Measurements from ENCODE around the gene CLEC4D. TPM values are rescaled to one million over a fixed set of nuclear protein-coding genes. Genes with fewer than 3 reads are reported as not detected.
"Not testable (repeated sequence)": the region's sequence is repeated elsewhere in the genome, so short reads cannot be mapped to it uniquely, and the experiment has no call there.

Gene CLEC4D
- total RNA-seq, 1 donor from 2014 or later: 0.11 TPM

GRCh38 chr12:8566052-8566451 lies 52.7 kb downstream of the CLEC4D start:
- DNase-seq (ENCODE audit: missing footprints); ATAC-seq; intact Hi-C loops (cut with DNase I): not testable (repeated sequence)

DNA sequence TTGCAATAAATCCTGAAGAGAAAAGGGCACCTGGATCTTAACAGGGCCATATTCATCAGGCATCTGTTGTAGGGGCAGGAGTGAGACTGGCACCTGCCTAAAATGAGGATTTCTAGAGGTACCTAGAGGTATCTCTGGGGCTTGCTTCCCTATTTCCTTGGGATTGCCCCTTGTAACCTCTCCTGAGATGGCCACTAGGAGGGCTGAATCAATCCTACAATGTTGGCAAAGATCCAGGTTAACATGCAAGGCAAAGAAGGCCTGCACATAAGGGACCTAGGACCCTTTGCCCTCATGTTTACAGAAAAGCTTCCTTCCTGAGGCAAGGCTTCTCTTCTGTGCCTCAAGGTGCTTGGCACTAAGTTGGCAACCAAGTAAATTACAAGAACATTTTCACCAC lies 53.2 kb downstream of the CLEC4D start:
- DNase-seq (ENCODE audit: missing footprints): no peak
- intact Hi-C loops (cut with DNase I): no loop called here
- ATAC-seq: no peak

Other genes with a start within 250 kb of the CLEC4D start
- not detected for gene CLEC6A, start 57.5 kb upstream of the CLEC4D start, total RNA-seq
- 1.4 TPM for gene CLEC4E, start 27.4 kb downstream of the CLEC4D start, total RNA-seq
- gene AICDA, start 99.4 kb downstream of the CLEC4D start, total RNA-seq: 0.08 TPM
- 56.0 TPM for gene MFAP5, start 149.3 kb downstream of the CLEC4D start, total RNA-seq
- 12.5 TPM for gene RIMKLB, start 184.5 kb downstream of the CLEC4D start, total RNA-seq